GM15510 (cell line): Measurements from ENCODE around the gene ZBTB16.

ENCODE experiments used
- POLR2A ChIP-seq: IDR thresholded peaks from 3 replicates; pipeline ENCODE4 v1.6.1; 2011; ENCODE audit warnings: borderline replicate concordance; ENCODE audit not compliant: insufficient read length; ENCODE audit errors: extremely low read depth

The ZBTB16 gene

DNA sequence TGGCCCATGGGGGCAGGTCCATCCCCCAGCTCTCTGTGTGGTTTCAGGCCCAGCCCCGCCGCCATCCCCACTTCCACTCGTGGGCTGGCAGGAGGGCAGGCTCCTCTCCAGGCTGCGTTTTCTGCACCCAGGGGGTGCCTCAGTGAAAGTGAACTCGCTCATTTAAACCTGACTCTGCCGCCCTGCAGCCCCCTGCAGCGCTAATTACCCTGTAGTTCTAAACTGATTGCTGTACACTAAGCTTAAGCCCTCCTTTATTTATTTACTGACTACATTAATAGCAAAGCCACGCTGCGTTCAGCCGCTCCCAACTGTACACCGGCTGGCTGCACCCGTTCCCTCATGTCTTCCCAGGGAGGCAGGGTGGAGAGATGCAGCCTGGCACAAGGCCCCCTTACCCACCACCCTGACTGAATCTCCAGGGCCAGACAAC, 200.1 kb downstream of the ZBTB16 start:
- no peak for TF ChIP-seq POLR2A

DNA sequence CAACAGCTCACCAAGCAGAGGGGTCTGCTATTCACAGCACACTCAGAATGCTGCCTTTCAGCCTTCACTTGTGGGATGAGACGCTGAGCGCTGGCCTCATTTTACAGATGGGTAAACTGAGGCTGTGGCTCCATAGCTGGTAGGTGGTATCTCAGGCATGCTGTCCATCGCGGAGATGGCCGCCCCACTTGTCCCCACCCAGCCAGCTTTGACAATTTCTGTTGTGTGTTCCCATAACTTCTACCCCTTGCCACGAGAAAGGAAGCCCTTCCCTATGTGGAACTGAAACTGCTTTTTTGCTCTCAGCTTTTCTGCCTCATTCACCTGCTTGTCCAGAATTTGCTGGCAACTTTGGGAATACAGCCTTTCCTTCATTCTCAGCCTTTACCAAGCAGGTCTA, 200.6 kb downstream of the ZBTB16 start:
- no peak for TF ChIP-seq POLR2A

GRCh38 chr11:114260483-114260882, 201.0 kb downstream of the ZBTB16 start:
- TF ChIP-seq POLR2A, result no peak

DNA sequence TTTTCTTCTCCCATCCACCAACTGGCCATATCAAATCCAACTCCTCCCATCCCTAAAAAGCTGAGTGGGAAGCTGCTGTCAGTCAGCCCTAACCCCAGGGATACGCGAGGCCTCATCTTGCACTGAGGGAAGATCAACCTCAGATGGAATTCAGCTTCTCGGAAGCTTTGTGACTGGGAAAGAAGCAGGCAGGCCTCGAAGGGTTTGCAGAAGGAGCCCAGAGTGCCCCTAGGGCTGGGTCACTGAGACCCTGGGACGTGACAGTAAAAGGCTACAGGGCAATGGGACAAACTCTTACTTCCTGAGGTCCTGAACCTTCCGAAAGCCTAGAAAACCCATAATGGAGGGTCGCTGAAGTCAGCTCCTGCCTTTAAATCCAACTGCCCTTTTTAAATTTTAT, 202.3 kb downstream of the ZBTB16 start:
- no peak for TF ChIP-seq POLR2A

- no peak for TF ChIP-seq POLR2A
Observed at GRCh38 chr11:114262681-114263512, 203.4 kb downstream of the ZBTB16 start.

DNA sequence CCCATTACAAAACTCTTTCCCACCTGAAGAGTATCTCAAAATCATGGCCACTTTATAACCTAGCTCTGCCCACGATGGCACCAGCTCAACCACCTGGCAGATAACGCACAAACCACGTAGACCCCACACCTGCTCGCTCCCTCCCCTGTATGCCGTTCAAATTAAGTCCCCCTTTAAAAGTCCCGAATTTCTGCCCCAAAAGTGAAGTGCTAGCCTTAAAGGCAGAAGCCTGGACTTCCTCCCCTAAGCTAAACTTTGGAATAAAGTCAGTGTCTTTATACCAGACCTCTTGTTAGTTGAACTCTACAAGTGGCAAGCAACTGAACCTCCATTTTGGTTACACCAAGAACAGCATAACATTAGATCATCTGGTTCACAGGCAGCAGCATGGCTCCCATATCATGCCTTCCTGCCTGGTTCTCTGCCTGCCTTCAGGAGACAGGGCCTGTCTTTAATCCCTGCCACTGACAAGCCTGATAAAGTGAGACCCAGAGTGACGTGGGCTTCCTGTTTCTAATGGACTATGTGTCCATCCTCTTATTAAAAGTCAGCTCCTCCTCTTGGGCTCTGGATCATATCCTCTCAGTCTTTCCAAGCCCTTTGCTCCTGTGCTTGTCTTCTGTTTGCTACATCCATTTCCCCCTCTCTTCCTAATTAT, 204.1 kb downstream of the ZBTB16 start:
- no peak for TF ChIP-seq POLR2A

DNA sequence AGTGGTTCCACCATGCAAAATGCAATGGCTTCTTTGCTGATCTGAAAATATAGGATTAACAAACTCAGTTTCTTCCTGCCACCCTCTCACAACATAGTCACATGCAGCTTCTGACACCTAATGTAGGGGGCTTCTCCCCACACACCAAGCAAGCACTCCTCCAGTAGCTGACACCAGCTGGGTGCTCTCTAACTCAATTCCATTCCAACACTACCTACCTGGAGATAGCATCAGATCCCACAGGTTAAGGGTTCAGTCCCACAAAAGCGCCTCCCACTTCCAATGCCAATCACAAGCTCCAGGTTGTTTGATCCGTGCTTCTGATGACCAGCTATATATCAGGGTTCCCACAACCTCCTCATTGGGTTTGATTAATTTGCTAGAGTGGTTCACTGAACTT, 204.9 kb downstream of the ZBTB16 start:
- TF ChIP-seq POLR2A, result no peak

DNA sequence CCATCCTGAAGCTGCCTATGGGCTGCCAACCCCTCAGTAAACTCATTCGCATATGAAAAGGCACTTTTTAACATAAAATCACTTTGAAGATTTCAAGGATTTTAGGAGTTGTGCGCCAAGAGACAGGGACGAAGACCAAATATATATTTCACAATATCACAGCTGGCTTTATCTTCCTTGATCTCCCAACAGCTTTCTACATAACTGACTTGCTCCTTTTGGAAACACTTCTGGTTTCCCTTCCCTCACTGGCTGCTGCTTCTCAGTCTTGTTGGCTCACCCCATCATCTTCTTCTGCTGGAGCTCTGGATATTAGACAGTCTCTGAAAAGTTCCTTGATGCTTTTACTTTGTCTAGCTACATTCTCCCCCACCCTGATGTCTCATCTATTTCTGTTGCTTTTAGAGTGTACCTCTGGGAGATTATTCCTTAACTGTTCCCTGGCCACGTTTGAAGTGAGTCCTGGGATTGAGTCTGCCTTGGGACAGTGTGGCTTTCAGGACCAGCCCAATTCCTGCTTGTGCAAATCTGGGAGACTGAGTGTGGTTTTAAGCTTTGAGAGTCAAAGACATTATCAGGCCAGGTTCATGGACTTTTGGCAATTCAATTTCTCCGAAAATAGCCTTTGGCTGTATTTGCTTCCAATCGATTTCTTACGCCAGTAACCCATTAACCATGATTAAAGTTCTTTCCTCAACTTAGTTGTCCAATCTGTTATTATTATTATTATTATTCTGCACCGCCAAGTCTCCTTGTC, 205.8 kb downstream of the ZBTB16 start:
- no peak for TF ChIP-seq POLR2A

- no peak for TF ChIP-seq POLR2A
Observed at GRCh38 chr11:114269498-114269897, 210.0 kb downstream of the ZBTB16 start.

- TF ChIP-seq POLR2A, result no peak
Observed at GRCh38 chr11:114270531-114271270, 211.2 kb downstream of the ZBTB16 start.

DNA sequence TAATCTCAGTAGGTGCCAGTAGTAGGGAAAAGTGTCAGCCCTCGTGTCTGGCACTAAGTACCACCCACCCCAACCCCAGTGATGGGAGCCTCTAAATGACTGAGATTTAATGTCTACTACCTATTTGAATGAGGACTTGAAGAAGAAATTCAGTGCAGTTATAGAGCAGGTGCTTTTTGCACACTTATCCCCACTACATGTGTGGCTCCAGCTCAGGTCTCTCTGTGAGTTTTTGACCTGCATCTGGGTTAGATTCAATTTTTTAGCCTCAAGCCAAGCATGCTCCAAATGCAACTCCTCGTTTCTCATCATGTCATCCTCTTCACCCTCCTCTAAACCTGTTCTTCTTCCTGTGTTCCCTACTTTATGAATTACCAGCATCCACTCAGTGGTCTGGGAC, 211.8 kb downstream of the ZBTB16 start:
- TF ChIP-seq POLR2A, result no peak

DNA sequence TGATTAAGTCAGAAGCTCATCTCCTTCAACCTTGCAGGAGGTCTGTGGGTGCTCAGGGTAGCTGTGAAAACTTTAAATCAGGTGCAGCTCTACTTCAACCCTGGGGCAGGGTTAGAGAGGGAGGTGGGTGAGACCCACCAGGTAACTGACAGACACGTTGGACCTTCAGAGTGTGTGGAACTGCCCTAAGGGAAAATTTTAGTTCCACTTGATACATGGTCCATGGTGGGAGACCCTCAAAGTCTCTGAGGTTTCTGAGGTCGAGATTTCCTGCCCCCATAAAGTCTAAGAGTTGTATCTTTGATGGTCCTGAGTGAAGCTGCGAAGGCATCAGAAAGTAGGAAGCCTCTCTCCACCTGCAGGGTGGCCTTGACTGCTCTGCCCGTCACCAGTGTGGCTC, 212.8 kb downstream of the ZBTB16 start:
- no peak for TF ChIP-seq POLR2A

- no peak for TF ChIP-seq POLR2A
Observed at GRCh38 chr11:114273071-114273470, 213.6 kb downstream of the ZBTB16 start.

GRCh38 chr11:114273890-114274635, 214.6 kb downstream of the ZBTB16 start:
- no peak for TF ChIP-seq POLR2A
